GM23248 (cell line): ENCODE results near the gene SSR4. TPM values are rescaled to one million over a fixed set of nuclear protein-coding genes. Genes with fewer than 3 reads are reported as not detected.
"Not testable (repeated sequence)": the region's sequence is repeated elsewhere in the genome, so short reads cannot be mapped to it uniquely, and the experiment has no call there.

Experiments used
- DNase-seq: peaks from one replicate; pipeline ENCODE4 v3.0.0-alpha.2; 2015
- H2AFZ ChIP-seq: fragments of 200-600 bp; sonication (generic); 2 replicates; pipeline ENCODE4 v1.6.1; 2016; ENCODE audit warnings: antibody characterized with exemption
- H3F3A ChIP-seq: fragments of 200-600 bp; sonication (generic); 2 replicates; pipeline ENCODE4 v1.6.1; 2016; ENCODE audit warnings: mild to moderate bottlenecking, antibody characterized with exemption, mixed run types; ENCODE audit not compliant: insufficient read depth
- H3K27ac ChIP-seq: fragments of 200-600 bp; sonication (generic); 2 replicates; pipeline ENCODE4 v1.5.1; 2016; ENCODE audit warnings: mild to moderate bottlenecking
- H3K27me3 ChIP-seq: fragments of 200-600 bp; sonication (generic); replicated peaks from 2 replicates; pipeline ENCODE4 v1.6.1; 2016; ENCODE audit warnings: mild to moderate bottlenecking; ENCODE audit not compliant: insufficient read depth
- H3K36me3 ChIP-seq: fragments of 200-600 bp; sonication (generic); 2 replicates; pipeline ENCODE4 v1.6.1; 2016; ENCODE audit warnings: low read depth, mild to moderate bottlenecking
- H3K4me1 ChIP-seq: fragments of 200-600 bp; sonication (generic); 2 replicates; pipeline ENCODE4 v1.6.1; 2016; ENCODE audit warnings: mild to moderate bottlenecking; ENCODE audit not compliant: insufficient read depth
- H3K4me2 ChIP-seq: fragments of 200-600 bp; sonication (generic); one replicate; pipeline ENCODE4 v1.6.1; 2016; ENCODE audit warnings: mild to moderate bottlenecking; ENCODE audit not compliant: unreplicated experiment
- H3K4me3 ChIP-seq: fragments of 200-600 bp; sonication (generic); 2 replicates; pipeline ENCODE4 v1.5.1; 2016; ENCODE audit warnings: mild to moderate bottlenecking
- H3K79me2 ChIP-seq: fragments of 200-600 bp; sonication (generic); 2 replicates; pipeline ENCODE4 v1.6.1; 2016; ENCODE audit warnings: mild to moderate bottlenecking; ENCODE audit not compliant: insufficient read depth
- H3K9ac ChIP-seq: fragments of 200-600 bp; sonication (generic); 2 replicates; pipeline ENCODE4 v1.6.1; 2016; ENCODE audit warnings: mild to moderate bottlenecking
- H3K9me2 ChIP-seq: fragments of 200-600 bp; sonication (generic); 2 replicates; pipeline ENCODE4 v1.6.1; 2016; ENCODE audit warnings: mixed run types, mild to moderate bottlenecking, moderate library complexity; ENCODE audit not compliant: insufficient read depth
- H3K9me3 ChIP-seq: fragments of 200-600 bp; sonication (generic); one replicate; pipeline ENCODE4 v1.6.1; 2017; ENCODE audit warnings: low read depth
- H4K20me1 ChIP-seq: fragments of 200-600 bp; sonication (generic); 2 replicates; pipeline ENCODE4 v1.6.0; 2016; ENCODE audit not compliant: insufficient read depth
- EZH2 ChIP-seq: fragments of 200-600 bp; sonication (generic); IDR thresholded peaks from 2 replicates; pipeline ENCODE4 v1.6.1; 2018; ENCODE audit warnings: antibody characterized with exemption, mild to moderate bottlenecking; ENCODE audit not compliant: insufficient read depth, poor library complexity, severe bottlenecking
- EZH2phosphoT487 ChIP-seq: fragments of 200-600 bp; sonication (generic); IDR thresholded peaks from 2 replicates; pipeline ENCODE4 v1.6.1; 2018; ENCODE audit warnings: antibody characterized with exemption, moderate library complexity, mild to moderate bottlenecking, low read depth; ENCODE audit not compliant: insufficient read depth
- WGBS, 2 experiments: methylation state at CpG; one replicate each; pipeline ENCODE4 v1.1.6; 2015 to 2017; ENCODE audit warnings: low lambda C conversion rate in 2 of 2, low coverage in 1 of 2; ENCODE audit errors: missing lambda C conversion rate in 2 of 2; 5-methylcytosine and 5-hydroxymethylcytosine counted together
- in situ Hi-C: fragments of 300-500 bp; cut with MboI; formaldehyde crosslinking; loops from 2 replicates; pipeline ENCODE4 v1.15.0; 2020
- polyA plus RNA-seq: library from polyadenylated mRNA; unstranded; fragments of >200 nt; fragmentation: Nextera tagmentation; extraction: Ambion mirVana; gene quantifications from 2 replicates; pipeline ENCODE4 v1.2.1, GENCODE V29; 2016
- total RNA-seq: library from RNA; depleted of rRNA; stranded (reverse); fragments of >200 nt; shearing (Covaris generic); gene quantifications from 2 replicates; pipeline ENCODE4 v1.2.3, GENCODE V29; 2014

SSR4 gene
- total and polyA plus RNA-seq, 2 experiments from 2014 or later: 295 to 568 TPM

GRCh38 chrX:153813161-153813560, 18.7 kb downstream of the SSR4 start:
- Histone ChIP-seq H3K27ac (no peak overlapping the region), H3K9me3 (no peaks in the 10 kb centered on the region), H3K79me2 (no peaks in the 10 kb centered on the region), H2AFZ (no peak overlapping the region), H3K4me1 (no peaks in the 10 kb centered on the region), H3K27me3 (no peaks in the 10 kb centered on the region), H3K4me3 (no peak overlapping the region), H3K9ac (no peak overlapping the region), H3K4me2 (no peak overlapping the region), H3K36me3 (no peaks in the 10 kb centered on the region), H3F3A (no peaks in the 10 kb centered on the region), H4K20me1 (no peaks in the 10 kb centered on the region), H3K9me2 (no peaks in the 10 kb centered on the region)
- in situ Hi-C loops: no loop called here
- no peak for TF ChIP-seq EZH2phosphoT487
- TF ChIP-seq EZH2: no peak
- no peak for DNase-seq
- 82 to 87% methylated on average over 5 of the region's 5 CpGs for WGBS, 2 experiments

GRCh38 chrX:153814591-153815315, 20.3 kb downstream of the SSR4 start:
- no peak overlapping the region for H3K4me3 ChIP-seq
- no peaks in the 10 kb centered on the region for H3K9me2 ChIP-seq
- in situ Hi-C loops: no loop called here
- no peaks in the 10 kb centered on the region for H3K79me2 ChIP-seq
- H3K27ac ChIP-seq: no peak overlapping the region
- no peaks in the 10 kb centered on the region for H3K27me3 ChIP-seq
- WGBS, 2 experiments: 75% methylated on average over 15 to 16 of the region's 19 CpGs
- H2AFZ ChIP-seq: no peak overlapping the region
- H4K20me1 ChIP-seq: no peaks in the 10 kb centered on the region
- no peak for DNase-seq
- no peaks in the 10 kb centered on the region for H3K4me1 ChIP-seq
- H3K4me2 ChIP-seq: no peak overlapping the region
- no peak for TF ChIP-seq EZH2
- TF ChIP-seq EZH2phosphoT487: no peak
- H3K36me3 ChIP-seq: no peaks in the 10 kb centered on the region
- no peaks in the 10 kb centered on the region for H3F3A ChIP-seq
- H3K9me3 ChIP-seq: no peaks in the 10 kb centered on the region
- H3K9ac ChIP-seq: no peak overlapping the region

GRCh38 chrX:153816831-153817690, 22.6 kb downstream of the SSR4 start:
- Histone ChIP-seq H3K4me1 (no peaks in the 10 kb centered on the region), H3K27ac (no peak overlapping the region), H3K9me3 (no peaks in the 10 kb centered on the region), H3K4me3 (no peak overlapping the region), H3F3A (no peaks in the 10 kb centered on the region), H3K79me2 (no peaks in the 10 kb centered on the region), H3K27me3 (no peaks in the 10 kb centered on the region), H3K4me2 (no peak overlapping the region), H3K9me2 (no peaks in the 10 kb centered on the region), H4K20me1 (no peaks in the 10 kb centered on the region), H2AFZ (no peak overlapping the region), H3K36me3 (no peaks in the 10 kb centered on the region), H3K9ac (no peak overlapping the region)
- DNase-seq: no peak
- in situ Hi-C loops: no loop called here
- 75 to 77% methylated on average over 20 to 25 of the region's 25 CpGs for WGBS, 2 experiments
- no peak for TF ChIP-seq EZH2
- TF ChIP-seq EZH2phosphoT487: no peak

GRCh38 chrX:153818064-153818463, 23.6 kb downstream of the SSR4 start:
- H3K4me2 ChIP-seq, H3K9me3 ChIP-seq, H3K9ac ChIP-seq, H3K36me3 ChIP-seq, H3F3A ChIP-seq, H2AFZ ChIP-seq, H3K27ac ChIP-seq, H3K9me2 ChIP-seq, H3K27me3 ChIP-seq, H4K20me1 ChIP-seq, H3K79me2 ChIP-seq, H3K4me3 ChIP-seq, H3K4me1 ChIP-seq, DNase-seq, in situ Hi-C loops: not testable (repeated sequence)
- WGBS, 2 experiments: 91% methylated on average over 9 of the region's 9 CpGs
